ENCODE results near the gene GLI3.

The GLI3 gene

DNA sequence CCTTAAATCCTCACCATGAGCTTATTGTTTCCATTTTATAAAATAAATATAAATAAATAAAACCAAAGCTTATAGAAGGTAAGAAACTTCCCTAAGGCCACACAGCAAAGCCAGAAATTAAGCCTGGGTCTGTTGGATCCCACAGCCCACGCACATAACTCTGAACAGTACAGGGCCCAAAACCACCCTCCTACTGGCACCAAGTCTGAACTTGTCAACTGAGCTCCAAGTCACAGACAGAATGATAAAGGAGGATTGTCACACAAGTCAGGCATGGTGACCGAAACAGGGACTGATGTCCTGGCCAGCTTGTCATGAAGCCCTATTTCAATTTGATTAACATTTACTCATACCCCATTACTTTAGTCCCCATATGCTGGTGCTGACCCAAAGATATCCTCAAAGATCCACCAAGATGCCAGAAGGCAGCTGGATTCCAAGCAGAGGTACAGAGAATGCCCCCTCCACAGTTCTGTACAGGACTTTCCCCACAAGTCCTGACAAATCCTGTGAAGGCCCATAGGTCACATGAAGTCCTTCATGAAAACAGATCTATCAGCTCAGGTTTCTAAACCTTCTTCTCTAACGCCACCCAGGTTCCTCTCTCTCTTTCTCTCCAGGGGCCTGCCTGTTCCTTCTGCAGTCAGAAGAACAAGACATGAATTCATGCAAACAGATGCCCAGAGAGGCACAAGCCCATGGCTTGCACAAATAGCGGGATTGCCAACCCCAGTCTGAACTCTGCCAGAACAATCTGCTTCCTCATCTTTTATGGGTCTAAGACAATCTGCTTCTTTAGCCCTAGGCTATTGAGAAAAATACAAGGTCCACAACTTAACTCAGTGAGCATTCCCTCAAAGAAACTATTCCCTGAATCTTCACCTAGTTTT lies 60.9 kb downstream of the GLI3 start:
- DNase-seq (ENCODE audit: low read depth in 2 of 2, low spot score in 1 of 2): no peak

DNA sequence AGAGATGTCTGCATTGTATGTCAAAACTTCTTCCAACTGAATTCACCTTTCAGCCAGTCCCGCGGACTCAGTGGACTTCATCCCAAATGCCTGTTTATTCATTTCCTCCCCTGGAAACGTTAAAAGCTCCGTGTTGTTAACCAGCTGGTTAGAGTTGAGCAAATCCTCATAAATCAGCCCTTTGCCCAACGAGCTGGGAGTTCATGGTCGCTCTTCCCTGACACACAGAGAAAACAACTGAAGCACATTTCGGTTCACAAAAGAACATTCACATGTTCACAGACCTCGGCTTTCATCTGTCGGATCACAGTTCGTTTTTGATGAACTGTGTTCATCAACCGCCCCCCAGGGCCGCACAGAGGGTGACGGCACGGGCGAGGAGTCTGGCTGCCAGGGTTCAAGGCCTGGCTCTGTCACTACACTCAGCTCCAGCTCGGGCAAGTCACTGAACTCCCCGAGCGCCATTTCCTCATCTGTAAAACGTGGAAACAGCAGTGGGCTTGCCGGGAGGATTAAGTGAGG lies 62.6 kb downstream of the GLI3 start:
- DNase-seq (ENCODE audit: low read depth in 2 of 2, low spot score in 1 of 2): no peak

DNA sequence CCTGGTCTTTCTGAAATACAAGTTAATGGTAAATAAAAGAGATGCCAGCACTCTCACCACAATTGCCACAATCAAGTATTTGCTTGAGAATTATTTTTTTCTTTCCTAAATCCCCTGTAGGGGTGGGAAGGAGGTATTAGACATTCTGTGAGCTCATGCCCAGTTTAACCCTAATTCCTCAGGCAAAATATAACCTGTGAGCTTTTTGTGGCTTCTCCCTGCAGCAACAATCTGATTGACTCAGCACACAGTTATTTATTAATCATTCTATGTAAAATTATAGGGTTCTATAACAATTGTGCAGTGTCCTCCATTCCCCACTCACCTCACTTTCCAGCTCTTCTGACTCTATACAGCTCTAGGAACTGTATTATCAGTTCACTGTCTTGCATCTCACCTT lies 66.3 kb downstream of the GLI3 start:
- no peak for DNase-seq (ENCODE audit: low read depth in 2 of 2, low spot score in 1 of 2)

DNA sequence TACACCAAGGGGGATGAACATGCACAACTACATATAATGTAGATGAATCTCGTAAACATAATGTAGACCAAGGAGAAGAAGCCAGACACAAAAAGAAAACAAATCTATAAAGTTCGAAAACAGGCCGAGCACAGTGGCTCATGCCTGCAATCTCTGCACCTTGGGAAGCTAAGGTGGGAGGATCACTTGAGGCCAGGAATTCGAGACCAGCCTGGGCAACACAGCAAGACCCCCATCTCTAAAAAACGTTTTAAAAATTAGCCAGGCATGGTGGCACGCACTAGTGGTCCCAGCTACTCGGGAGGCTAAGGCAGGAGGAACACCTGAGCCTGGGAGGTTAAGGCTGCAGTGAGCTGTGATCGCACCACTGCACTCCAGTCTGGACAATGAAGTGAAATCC lies 68.5 kb downstream of the GLI3 start:
- DNase-seq (ENCODE audit: low read depth in 2 of 2, low spot score in 1 of 2): no peak

DNA sequence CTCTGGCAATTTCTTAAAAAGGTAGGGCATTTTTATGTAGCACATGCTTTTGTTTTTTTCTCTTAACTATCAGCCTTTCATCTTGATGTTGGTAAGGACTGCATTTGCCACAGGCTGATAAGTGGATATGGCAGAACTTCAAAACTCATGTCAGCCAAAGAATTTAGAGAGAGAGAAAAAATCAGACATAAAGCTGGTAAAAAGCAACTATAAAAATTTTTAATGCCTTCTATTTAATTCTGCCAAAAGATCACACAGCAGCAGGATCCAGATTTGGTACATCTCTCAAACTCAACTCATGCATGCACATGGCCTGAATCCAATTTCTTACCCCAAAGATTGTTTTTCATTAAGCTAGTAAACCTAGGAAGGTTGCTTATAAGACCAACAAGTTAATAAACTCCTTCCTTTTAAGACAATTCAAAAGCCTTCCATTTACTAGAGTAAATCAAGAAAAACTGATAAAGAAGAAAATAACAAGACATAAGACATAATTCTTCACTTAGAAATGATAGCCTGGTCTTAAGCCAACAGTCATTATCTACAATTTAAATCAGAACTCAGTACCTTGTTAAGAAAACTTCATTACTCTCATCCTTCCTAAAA lies 69.3 kb downstream of the GLI3 start:
- no peak for DNase-seq (ENCODE audit: low read depth in 2 of 2, low spot score in 1 of 2)

DNA sequence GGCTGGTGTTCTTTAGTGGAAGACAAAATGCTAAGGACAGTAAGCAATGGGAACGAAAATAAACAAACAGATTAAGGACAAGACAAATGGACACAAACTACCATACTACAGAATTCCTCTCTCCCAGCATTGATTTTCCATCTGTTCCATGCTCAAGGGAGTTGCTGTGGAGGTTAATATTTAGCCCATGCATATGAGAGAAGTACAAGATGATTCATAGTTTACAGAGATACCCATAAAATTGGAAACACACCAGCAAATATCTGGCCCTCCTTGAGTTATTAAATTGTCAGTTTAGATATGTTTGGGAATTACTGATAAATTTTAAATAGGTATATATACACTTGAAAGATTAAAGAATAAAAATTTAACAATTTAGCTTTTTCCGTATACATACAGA lies 69.8 kb downstream of the GLI3 start:
- DNase-seq (ENCODE audit: low read depth in 2 of 2, low spot score in 1 of 2): no peak

DNA sequence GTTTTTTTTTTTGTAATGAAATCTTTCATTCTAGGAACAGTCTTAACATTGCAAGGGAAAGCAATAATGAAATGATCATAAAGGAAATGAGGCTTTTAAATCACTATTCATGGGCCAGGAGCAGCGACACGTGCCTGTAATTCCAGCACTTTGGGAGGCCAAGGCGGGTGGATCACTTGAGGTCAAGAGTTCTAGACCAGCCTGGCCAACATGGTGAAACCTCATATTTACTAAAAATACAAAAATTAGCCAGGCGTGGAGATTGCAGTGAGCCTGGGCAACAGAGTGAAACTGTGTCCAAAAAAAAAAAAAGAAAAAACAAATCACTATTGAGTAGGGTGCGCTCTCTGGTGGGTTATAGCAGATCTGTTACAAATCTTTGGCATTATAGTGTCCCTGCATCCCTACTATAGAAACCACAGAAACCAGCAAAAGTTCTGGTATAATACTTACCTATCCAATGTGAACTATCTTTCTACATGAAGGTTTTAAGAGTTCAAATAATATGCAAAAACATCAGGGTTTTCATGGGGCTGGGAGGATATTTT lies 72.1 kb downstream of the GLI3 start:
- DNase-seq (ENCODE audit: low read depth in 2 of 2, low spot score in 1 of 2): no peak

DNA sequence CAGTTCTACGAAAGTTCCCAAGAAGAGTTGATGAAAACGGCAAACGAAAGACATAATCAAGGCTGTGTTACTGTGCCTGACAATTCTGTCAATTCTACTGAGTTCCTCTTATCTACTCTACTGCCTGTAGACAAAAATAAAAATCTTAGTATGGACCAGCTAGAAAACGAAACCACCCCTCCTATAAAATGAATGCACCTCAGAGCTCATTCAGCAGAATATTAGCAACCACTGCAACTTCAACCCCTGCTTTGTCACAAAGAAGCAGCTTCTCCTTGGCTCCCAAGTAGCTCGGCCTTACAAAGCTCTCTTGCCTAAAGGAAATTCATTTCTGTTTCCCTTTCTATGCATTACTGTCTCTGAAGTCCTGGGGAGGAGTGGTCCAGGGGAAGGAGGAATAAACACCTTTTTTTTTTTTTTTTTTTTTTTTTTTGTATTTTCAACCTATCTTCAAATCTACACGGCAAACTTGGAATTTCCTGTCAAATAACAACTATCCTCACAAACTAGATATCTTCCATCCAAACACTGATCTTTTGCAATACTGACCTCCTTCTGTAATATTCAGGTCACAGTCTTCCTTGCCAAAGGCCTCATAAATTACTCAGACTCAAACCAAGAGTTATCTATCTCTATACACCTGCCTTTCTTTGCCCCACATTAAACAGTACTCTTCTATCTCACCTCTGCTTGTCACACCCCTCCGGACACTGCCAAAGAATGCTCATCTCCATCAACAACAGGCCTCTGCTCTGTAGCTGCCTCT lies 74.3 kb downstream of the GLI3 start:
- no peak for DNase-seq (ENCODE audit: low read depth in 2 of 2, low spot score in 1 of 2)

DNA sequence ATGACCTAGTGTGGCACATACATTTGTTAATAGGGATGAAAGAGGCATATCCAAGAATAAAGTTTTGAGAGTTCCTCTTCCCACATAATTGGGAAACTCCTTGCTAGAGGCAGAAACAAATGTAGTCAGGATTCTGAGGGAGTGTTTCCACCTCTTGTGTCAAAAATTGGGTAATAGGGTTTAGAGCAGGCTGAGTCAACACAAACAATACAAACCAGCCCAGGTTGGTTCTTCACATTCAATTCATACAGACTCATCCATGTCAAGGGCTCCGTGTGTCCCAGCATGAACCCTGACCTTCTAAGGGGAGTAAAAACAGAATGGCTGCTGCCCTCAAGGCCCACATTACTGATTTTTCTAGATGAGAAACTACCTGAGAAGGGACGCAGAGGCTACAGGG lies 75.3 kb downstream of the GLI3 start:
- DNase-seq (ENCODE audit: low read depth in 2 of 2, low spot score in 1 of 2): no peak

DNA sequence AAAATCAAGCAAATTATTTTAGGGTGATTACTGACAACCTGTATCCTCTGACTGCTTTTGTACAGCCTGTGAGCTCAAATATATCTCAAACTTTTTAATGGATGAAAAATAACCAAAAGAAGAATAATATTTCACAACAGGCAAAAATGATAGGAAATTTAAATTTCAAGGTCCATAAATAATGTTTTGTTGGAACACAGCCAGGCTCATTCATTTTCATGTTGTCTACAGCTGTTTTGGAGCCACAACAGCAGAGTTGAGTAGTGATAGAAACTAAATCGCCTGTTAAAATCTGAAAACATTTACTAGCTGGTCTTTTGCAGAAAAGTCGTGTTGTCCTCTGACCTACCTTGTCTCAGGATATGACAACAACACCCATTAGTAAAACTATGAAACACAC lies 75.9 kb downstream of the GLI3 start:
- DNase-seq (ENCODE audit: low read depth in 2 of 2, low spot score in 1 of 2): no peak

DNA sequence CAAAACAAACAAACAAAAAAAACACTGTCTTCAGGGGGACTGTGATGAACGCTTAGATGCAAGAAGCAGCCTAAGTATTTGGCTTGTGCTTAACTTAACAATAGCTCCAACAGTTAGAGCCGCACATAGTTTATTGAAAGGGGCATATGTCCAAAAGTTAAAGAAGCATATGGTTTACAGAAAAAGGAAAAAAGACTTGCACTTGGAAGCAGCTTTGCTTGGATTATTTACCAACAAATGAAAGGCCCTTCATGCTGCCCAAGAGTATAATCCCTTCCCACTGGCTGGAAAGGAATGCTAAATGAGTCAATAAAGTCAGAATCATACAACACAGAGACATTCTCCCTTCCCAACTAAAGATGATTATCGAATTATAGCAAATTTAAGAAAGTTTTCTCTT lies 77.9 kb downstream of the GLI3 start:
- no peak for DNase-seq (ENCODE audit: low read depth in 2 of 2, low spot score in 1 of 2)

DNA sequence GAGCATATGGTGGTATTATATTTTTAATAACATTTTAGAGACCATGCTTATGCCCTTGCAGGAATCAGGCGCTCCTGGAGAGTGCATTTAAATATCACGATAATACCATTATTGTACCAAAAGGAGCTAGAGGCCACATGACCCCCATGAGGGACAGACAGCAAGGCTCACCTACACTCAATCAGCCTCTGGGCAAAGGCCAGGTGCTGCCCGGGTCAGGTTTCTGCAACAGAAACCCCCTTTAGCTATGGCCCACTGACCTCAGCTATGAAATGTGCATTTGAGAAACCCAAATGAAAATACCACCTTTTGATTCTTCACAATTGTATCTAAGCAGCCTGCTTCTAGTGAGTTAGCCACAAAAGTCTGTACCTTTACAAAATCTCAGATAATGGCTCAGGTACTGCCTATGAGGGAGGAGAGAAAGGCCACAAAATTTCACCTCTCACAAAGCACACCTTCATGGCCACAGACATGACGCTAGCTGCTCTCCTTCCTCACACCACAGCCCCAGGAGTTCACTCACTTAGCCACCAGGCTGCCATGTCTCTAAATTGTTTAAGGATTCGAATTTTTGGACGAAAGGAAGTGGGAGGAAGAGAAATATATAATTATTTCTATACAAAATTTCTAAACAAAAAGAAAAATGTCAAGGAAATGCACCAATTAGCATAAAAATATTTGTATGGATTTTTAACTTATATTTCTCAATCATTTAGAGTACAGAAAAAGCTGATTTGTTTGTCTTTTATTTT lies 79.9 kb downstream of the GLI3 start:
- no peak for DNase-seq (ENCODE audit: low read depth in 2 of 2, low spot score in 1 of 2)

DNA sequence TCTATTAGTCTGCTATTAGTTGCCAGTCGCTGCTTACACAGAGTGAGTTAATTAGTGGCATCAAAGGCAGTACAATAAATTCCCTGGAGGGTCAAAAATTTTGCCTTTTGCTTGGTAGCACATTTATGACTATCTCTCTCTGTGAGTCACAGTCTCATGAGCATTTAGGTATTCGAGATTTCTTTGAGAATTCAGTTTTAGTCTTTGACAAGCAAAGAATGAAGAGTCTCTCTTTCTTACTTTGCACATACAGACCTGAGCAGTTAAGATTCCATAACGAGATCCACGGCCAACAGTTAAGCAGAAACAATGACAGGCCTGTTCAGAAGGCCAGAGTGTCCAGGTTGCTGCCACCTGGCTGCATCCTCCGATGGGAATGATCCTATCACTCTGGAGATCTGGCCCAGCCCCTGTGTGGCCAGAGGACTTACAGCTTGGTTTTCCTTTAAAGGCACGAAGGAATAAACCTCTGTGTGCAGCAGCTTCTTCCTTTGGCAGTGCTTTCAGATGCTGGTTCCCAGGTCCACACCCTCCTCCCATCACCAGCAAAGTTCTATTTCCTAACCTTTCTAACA lies 80.6 kb downstream of the GLI3 start:
- no peak for DNase-seq (ENCODE audit: low read depth in 2 of 2, low spot score in 1 of 2)

DNA sequence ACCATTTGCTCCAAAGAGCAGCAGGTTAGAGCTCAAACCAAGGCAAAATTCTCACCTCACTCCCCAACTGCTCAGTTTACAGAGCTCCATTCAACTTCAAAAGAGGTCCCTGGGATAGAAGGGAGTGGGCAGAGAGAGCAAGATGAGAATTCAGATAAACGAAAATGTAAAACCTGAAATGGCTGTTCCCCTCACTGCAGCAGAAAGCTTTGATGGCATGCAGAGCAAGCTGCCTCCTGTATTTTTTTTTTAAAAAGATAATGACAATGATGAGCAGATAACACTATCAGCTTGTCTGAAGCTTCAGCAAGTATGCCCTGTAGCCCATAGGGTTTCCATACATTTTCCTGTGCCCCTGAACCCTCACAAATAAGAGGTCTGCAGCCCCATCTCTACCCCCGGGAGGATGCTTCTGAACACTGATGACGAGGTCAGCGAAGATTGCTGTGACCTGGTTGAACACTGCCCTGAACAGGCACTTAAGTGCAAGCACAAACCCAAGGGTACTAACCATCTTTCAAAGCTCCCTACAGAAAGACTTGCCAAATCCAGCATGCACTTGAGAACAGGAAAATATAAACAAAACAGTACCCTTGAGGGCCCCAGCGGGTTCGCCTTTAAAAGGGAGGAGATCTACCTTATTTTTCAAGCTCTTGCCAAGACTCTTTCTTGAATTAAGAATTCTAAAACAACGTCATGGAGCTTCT lies 81.3 kb downstream of the GLI3 start:
- DNase-seq (ENCODE audit: low read depth in 2 of 2, low spot score in 1 of 2): no peak

DNA sequence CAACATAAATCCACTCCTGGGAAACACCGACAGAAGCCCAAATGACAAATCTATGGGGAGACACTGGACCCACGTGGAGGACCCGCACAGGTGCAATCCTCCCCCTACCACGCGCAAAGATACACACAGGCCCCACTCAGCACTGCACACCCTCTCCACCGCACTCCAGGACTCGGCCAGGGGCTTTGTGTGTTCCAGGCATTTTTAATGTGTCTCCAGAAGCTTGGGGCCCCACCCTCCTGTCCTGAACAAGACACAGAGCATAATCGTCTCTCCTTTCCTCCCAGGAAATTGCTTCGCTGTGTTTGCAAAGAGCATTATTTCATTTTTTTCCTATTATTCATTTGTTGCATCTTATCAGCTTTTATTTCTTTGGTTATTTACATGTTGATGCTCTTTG lies 82.8 kb downstream of the GLI3 start:
- no peak for DNase-seq (ENCODE audit: low read depth in 2 of 2, low spot score in 1 of 2)

DNA sequence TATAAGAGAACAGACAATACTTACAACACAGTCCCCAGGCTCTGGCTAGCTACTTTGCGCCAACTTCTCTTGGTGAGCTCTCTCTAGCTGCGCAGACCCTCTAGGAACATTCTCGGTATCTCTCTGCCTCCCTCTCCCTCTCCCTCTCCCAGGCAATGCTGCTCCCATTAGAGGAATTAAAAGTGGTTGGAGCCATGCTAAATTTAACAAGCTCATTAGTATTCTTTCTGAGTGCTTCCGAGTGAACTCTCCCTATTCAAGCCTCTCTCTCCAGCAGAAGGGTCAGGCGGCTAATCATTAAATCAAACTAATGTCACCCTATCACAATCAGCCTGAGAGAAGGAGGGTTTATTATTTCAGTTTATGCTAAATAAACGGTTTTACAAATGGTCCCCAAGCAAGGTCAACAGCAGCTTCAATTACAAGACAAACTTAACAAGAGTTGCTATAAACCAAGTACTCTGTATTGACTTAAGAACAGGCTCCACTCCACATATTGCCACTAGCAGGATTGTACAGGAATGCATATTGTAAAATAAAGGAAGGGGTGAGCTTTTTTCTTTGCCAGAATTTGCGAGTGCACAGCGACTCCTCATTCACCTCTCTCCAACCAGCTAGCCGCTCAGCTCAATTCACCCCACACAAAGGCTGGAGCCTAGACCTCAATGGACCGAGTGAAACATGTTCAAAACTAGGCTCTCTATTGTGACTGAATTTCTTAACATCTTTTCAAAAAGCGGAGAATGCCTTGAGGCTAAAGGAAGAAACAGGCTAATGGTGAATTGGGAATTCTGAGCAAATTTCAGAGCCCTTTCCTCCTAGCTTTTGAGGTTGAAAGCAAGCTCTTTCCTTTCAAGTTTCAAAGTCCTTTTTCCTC lies 84.4 kb downstream of the GLI3 start:
- no peak for DNase-seq (ENCODE audit: low read depth in 2 of 2, low spot score in 1 of 2)

DNA sequence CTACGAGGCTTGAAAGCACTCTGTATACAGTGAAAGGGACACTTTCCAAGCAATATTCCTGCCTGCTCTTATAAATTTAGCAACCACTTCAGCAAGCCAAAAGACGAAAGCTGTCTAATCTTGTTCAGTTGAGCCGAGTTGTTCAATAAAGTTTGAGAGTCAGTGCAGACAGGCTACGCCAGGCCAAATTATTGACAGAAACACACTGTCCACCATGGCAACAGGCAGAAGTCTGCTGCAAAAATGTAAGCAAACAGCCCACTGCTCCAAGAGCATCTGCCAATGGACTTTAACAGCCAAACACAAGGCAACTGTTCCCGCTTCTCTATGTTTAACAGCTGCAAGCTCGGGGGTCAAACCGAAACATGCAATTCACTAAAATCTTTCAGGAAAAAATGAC lies 85.7 kb downstream of the GLI3 start:
- no peak for DNase-seq (ENCODE audit: low read depth in 2 of 2, low spot score in 1 of 2)

DNA sequence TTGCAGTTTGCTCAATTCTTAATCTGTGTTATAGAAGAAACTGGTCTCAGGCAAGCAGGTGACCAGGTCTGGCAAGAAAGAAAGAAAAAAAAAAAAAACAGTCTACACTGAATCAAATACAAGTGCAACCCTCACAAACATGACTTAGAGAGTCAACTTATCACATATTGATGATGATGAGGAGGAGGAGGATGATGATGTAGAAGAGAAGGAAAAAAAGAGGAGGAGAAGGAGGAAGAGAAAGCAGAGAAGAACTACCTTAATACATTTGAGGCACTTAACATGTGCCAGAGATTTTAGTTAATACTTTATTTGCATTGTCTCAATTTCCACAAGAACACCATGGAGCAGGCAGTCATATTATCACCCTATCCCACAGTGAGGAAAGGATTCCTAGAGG lies 91.5 kb downstream of the GLI3 start:
- no peak for DNase-seq (ENCODE audit: low read depth in 2 of 2, low spot score in 1 of 2)

DNA sequence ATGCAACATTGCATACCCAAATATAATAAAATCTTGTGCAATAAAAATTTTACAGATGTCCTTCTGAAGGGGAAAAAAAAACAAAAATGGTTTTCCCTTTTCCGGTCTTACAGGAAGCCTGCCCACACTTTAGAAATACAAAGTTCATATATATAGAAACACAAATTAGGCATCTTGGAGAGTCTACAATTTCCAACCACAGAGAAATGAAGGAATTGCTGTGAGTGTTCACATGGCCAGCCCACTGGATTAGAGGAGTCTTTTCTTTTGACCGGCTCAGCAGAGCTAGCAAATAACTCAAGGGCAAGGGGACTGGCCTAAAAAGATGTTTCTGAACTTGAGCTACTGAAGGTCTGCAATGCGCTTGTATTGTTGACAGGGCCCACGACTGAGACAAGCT lies 92.4 kb downstream of the GLI3 start:
- no peak for DNase-seq (ENCODE audit: low read depth in 2 of 2, low spot score in 1 of 2)
